ENCODE results near the gene CPPED1. TPM values are rescaled to one million over a fixed set of nuclear protein-coding genes. Genes with fewer than 3 reads are reported as not detected.

CPPED1 gene
- total RNA-seq, 1 donor from 2014 or later, result 20.1 TPM

- intact Hi-C loops (cut with DNase I), result no loop called here
- DNase-seq (no peak), ATAC-seq (no peak)
- Histone ChIP-seq H3K27ac (no peak overlapping the region), H3K4me3 (no peak overlapping the region), H3K36me3 (no peaks in the 10 kb centered on the region), H3K27me3 (no peaks in the 10 kb centered on the region), H3K4me1 (no peaks in the 10 kb centered on the region), H3K9me3 (no peaks in the 10 kb centered on the region)
- no peak for TF ChIP-seq CTCF (IDR thresholded peaks at IDR 0.05)
These were observed 38.7 kb downstream of the CPPED1 start for GRCh38 chr16:12764813-12765488.

- no peak for ATAC-seq
- Histone ChIP-seq H3K9me3 (no peaks in the 10 kb centered on the region), H3K27me3 (no peaks in the 10 kb centered on the region), H3K36me3 (no peaks in the 10 kb centered on the region), H3K4me1 (no peaks in the 10 kb centered on the region), H3K4me3 (no peak overlapping the region), H3K27ac (no peak overlapping the region)
- intact Hi-C loops (cut with DNase I), result no loop called here
- DNase-seq, result no peak
- TF ChIP-seq CTCF (IDR thresholded peaks at IDR 0.05), result no peak
These were observed 40.2 kb downstream of the CPPED1 start for GRCh38 chr16:12763517-12763916.

GRCh38 chr16:12760819-12761611 lies 42.7 kb downstream of the CPPED1 start:
- intact Hi-C loops (cut with DNase I), result no loop called here
- Histone ChIP-seq H3K4me3 (no peak overlapping the region), H3K4me1 (no peaks in the 10 kb centered on the region), H3K27ac (no peak overlapping the region), H3K27me3 (no peaks in the 10 kb centered on the region), H3K9me3 (no peaks in the 10 kb centered on the region), H3K36me3 (no peaks in the 10 kb centered on the region)
- TF ChIP-seq CTCF (IDR thresholded peaks at IDR 0.05), result no peak
- DNase-seq (no peak), ATAC-seq (no peak)

GRCh38 chr16:12758670-12759558 lies 44.8 kb downstream of the CPPED1 start:
- intact Hi-C loops (cut with DNase I), result no loop called here
- H3K4me3 ChIP-seq, result no peak overlapping the region
- no peak for TF ChIP-seq CTCF (IDR thresholded peaks at IDR 0.05)
- no peaks in the 10 kb centered on the region for H3K4me1 ChIP-seq
- H3K27me3 ChIP-seq, result no peaks in the 10 kb centered on the region
- DNase-seq (no peak), ATAC-seq (no peak)
- H3K9me3 ChIP-seq, result no peaks in the 10 kb centered on the region
- H3K27ac ChIP-seq, result no peak overlapping the region
- H3K36me3 ChIP-seq, result no peaks in the 10 kb centered on the region

GRCh38 chr16:12758031-12758669 lies 45.5 kb downstream of the CPPED1 start:
- intact Hi-C loops (cut with DNase I), result no loop called here
- Histone ChIP-seq H3K4me1 (no peaks in the 10 kb centered on the region), H3K27me3 (no peaks in the 10 kb centered on the region), H3K9me3 (no peaks in the 10 kb centered on the region), H3K36me3 (no peaks in the 10 kb centered on the region), H3K4me3 (no peak overlapping the region), H3K27ac (no peak overlapping the region)
- no peak for ATAC-seq
- no peak for DNase-seq
- no peak for TF ChIP-seq CTCF (IDR thresholded peaks at IDR 0.05)
